Stimulated activated CD8-positive, alpha-beta memory T cell treated with anti-CD3 and anti-CD28 coated beads, Interleukin-4, amount 100 ng/mL, for 4 hours (primary cell): ENCODE measurements around the gene CFAP97.
"Not testable (repeated sequence)": the region's sequence is repeated elsewhere in the genome, so short reads cannot be mapped to it uniquely, and the experiment has no call there.

Experiments used
- DNase-seq, 2 donors: peaks; one replicate each; pipeline ENCODE4 v3.0.0-alpha.2; 2020; ENCODE audit warnings: low read depth in 2 of 2, low spot score in 1 of 2

CFAP97 gene

GRCh38 chr4:185203486-185204237 is at the start of gene CFAP97:
Gene CFAP97 (minus strand): TSS chr4:185204000. CDS start chr4:185191196, 12,804 bp downstream.
- DNase-seq = peak; percentile 65 to 74

- DNase-seq = no peak
These were observed 45.3 kb upstream of the CFAP97 start for GRCh38 chr4:185249105-185249504.

GRCh38 chr4:185248393-185249039 is 44.7 kb upstream of the CFAP97 start:
- DNase-seq = no peak

- no peak for DNase-seq
These were observed 43.4 kb upstream of the CFAP97 start for GRCh38 chr4:185247151-185247550.

- no peak for DNase-seq
These were observed 42.7 kb upstream of the CFAP97 start for GRCh38 chr4:185246453-185246852.

- DNase-seq = no peak
These were observed 41.0 kb upstream of the CFAP97 start for GRCh38 chr4:185244763-185245162.

GRCh38 chr4:185243879-185244278 is 40.1 kb upstream of the CFAP97 start:
- no peak for DNase-seq

- no peak for DNase-seq
These were observed 39.1 kb upstream of the CFAP97 start for GRCh38 chr4:185242749-185243533.

- DNase-seq = not testable (repeated sequence)
These were observed 36.7 kb upstream of the CFAP97 start for GRCh38 chr4:185240486-185240885.

GRCh38 chr4:185238750-185239149 is 35.0 kb upstream of the CFAP97 start:
- no peak for DNase-seq

GRCh38 chr4:185238215-185238681 is 34.4 kb upstream of the CFAP97 start:
- DNase-seq = no peak

GRCh38 chr4:185237175-185237574 is 33.4 kb upstream of the CFAP97 start:
- DNase-seq = no peak

GRCh38 chr4:185235843-185236503 is 32.2 kb upstream of the CFAP97 start:
- DNase-seq = no peak

GRCh38 chr4:185235119-185235842 is 31.5 kb upstream of the CFAP97 start:
- DNase-seq = no peak

- DNase-seq = no peak
These were observed 28.6 kb upstream of the CFAP97 start for GRCh38 chr4:185232370-185232769.

GRCh38 chr4:185229021-185229818 is 25.4 kb upstream of the CFAP97 start:
- DNase-seq = no peak

- DNase-seq = no peak
These were observed 24.0 kb upstream of the CFAP97 start for GRCh38 chr4:185227713-185228278.

GRCh38 chr4:185227131-185227551 is 23.3 kb upstream of the CFAP97 start:
- no peak for DNase-seq

- DNase-seq = no peak
These were observed 22.1 kb upstream of the CFAP97 start for GRCh38 chr4:185225940-185226339.
